Measurements from ENCODE around the gene THADA.

The THADA gene

GRCh38 chr2:43493954-43494353, 101.9 kb downstream of the THADA start:
- no peak for DNase-seq (ENCODE audit: low read depth)

DNA sequence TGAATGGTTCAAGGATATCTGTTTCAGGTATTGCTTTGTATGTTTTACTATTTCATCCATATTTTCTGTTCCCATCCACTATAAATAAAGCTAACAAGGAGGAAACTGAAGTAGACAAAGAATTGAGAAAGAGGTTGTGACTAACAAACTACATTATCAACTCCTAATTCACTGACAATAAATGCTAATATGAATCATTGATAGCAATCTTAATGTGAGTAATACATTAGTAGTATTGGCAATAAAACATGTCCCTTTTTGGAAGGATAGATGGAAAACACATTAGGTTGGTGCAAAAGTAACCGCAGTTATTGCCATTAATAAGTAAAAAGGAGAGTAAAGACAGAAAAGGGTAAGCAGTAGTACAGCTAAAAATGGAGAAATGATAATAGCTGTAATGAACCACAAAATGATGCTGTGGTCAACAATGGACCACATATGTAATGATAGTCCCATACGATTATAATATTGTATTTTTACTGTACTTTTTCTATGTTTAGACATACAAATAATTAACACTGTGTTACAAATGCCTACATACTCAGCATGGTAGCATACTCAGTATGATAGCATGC, 104.7 kb downstream of the THADA start:
- DNase-seq (ENCODE audit: low read depth) = peak; percentile 47

DNA sequence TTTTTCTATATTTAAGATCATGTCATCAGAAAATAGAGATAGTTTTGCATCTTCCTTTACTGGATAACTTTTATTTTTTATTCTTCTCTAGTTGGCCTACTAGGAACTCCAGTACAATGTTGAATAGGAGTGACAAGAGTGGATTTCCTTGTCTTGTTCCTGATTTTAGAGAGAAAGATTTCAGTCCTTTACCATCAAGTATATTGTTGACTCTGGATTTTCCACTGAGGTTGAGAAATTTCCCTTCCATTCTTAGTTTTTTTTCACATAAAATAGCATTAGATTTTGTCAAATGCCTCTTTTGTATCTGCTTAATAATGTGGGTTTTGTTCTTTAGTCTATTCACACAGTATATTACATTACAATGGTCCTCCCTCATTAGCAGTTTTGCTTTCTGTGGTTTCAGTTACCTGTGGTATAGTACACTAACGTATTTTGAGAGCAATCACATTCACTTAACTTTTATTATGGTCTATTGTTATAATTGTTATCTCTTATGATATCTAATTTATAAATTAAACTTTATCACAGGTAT, 105.5 kb downstream of the THADA start:
- DNase-seq (ENCODE audit: low read depth) = no peak

GRCh38 chr2:43488737-43489136, 107.1 kb downstream of the THADA start:
- DNase-seq (ENCODE audit: low read depth) = no peak

GRCh38 chr2:43486603-43487002, 109.2 kb downstream of the THADA start:
- DNase-seq (ENCODE audit: low read depth) = no peak

- DNase-seq (ENCODE audit: low read depth) = peak; percentile 83
Observed at GRCh38 chr2:43484323-43484930, 111.4 kb downstream of the THADA start.

DNA sequence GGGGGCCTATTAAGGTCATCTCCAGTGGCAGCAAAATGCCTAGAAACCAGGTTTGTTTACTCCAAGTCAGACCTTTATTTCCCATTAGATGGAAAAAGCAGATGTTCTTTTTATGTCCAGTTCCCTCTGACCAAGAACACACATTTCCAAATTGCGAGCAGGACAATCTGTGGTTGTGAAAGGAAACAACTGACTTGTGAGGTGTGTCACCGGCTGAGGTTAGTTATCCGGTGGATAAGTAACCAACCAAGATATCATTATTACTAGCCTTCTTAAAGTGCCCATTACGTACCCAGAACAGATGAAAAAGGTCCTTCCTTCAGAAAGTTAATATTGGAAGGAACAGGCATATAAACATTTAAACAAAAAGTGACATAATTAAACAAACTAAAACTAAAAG, 112.9 kb downstream of the THADA start:
- peak; percentile 50 for DNase-seq (ENCODE audit: low read depth)

- DNase-seq (ENCODE audit: low read depth) = no peak
Observed at GRCh38 chr2:43481927-43482542, 113.8 kb downstream of the THADA start.

DNA sequence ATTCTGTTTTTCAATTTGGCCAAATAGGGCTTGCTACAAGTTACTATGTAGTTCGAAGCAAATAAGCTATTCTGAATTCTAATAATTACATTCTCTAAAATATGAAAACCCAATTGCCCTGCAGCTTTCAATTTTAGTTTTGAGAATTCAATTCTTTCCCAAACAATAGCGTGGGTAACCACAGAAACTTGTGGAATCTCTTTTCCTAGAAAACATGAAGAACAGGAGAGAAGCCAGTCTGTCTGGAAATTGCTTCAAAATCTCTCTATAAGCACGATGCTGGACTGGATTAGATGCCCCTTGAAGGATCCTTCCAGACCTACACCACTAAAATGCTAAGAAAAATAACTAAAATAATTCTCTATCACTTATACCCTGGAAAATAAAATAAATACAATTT, 115.0 kb downstream of the THADA start:
- DNase-seq (ENCODE audit: low read depth) = no peak

DNA sequence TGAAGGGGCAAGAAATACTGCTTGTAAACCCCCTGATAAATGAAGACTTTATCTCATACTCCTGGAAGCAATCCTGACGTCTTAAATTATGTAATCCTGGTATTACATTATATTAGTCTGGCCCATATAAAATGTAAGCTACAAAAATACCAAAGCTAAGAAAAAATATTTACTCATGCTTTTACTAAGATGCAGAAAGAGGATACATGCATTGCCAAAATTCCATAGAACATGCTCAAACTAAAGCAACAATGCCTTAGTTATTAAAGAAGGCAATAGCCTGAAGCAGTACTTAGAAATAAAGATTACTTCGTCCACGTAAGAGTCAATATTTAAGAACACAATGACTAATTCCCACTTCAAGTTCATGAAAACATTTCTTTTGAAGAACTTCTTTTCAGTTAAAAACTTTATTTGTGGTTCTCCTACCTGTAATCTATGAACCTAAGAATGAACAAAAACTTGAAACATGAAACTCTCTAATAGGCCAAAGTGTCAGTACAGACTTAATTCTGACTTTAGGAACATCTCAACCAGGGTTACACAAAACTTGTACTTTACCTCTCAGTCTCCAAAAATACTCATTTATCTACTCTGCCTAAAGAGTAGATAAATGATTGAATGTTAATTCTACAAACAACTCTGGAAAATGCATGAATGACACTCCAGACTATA, 117.3 kb downstream of the THADA start:
- no peak for DNase-seq (ENCODE audit: low read depth)

DNA sequence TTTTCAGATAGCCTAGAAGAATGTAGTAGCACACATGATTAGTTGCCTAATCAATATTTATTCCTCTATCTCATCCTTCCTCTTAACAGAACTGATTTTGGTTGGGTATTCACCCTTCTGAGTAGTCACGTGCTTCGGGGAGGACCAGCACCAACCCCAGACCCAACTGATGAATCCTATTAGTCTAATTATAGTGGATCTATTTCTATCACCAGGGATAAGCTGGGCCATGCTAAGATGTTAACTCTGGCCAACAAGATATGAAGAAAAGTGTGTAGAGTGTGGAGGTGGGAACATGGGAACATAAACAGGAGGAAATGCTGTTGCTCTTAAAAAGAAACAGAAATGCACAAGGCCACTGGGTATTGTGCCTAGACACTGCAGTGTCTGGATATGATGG, 119.9 kb downstream of the THADA start:
- DNase-seq (ENCODE audit: low read depth) = no peak

DNA sequence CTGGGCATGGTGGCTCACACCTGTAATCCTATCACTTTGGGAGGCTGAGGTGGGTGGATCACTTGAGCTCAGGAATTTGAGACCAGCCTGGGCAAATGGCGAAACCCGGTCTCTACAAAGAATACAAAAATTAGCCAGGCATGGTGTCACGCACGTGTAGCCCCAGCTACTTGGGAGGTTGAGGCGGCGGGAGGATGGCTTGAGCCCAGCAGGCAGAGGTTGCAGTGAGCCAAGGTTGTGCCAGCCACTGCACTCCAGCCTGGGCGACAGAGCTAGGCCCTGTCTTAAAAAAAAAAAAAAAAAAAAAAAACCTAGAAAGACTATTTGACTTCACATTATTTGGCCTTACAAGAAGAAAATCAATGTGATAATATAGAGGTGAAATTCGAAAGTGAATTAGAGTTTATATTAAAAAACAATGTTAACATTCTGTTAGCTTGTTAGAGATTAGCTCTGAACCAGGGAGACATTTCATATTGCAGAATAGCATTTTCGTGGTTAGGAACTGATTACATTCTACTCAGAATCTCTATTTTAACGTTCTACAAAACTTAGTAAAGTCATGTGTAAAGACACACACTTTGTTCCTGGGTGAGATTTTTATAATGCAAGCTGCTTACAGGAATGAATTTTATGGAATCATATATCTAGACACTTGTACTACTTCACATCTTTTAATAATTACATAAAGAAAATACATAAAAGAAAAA, 120.5 kb downstream of the THADA start:
- DNase-seq (ENCODE audit: low read depth) = no peak

GRCh38 chr2:43474273-43474672, 121.6 kb downstream of the THADA start:
- DNase-seq (ENCODE audit: low read depth) = no peak

DNA sequence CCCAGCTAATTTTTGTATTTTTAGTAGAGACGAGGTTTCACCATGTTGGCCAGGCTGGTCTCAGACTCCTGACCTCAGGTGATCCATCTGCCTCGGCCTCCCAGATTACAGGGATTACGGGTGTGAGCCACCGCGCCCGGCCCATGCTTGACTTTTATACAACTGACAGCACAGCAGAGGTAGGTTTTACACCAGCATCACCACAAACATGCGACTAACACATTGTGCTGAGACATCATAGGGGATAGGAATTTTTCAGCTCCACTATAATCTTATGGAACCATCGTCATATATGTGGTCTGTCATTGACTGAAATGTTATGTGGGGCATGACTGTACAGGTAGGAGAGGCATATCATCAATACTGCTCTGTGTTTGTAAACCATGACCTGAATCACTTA, 122.1 kb downstream of the THADA start:
- DNase-seq (ENCODE audit: low read depth) = no peak

- peak; percentile 55 for DNase-seq (ENCODE audit: low read depth)
Observed at GRCh38 chr2:43472527-43473194, 123.2 kb downstream of the THADA start.

- no peak for DNase-seq (ENCODE audit: low read depth)
Observed at GRCh38 chr2:43469713-43470112, 126.1 kb downstream of the THADA start.

DNA sequence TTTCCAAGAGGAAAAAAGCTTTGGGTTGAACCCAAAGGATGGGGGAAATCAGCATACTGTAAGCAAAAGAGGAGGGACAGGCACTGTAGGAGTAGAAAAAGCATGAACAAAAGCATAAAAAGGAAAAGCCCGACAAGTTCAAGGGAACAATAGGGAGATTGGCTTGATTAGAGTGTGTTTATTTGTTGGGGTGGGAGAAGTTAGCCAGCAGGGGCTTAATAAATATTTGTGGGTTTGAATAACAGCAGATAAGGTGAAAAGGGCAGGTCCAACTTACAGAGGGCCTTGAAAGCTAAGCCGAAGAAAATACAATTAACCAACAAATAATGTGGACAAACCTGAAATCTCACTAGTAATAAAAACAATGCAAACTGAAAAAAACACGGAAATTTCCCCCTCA, 126.7 kb downstream of the THADA start:
- no peak for DNase-seq (ENCODE audit: low read depth)

GRCh38 chr2:43467891-43468290, 127.9 kb downstream of the THADA start:
- DNase-seq (ENCODE audit: low read depth) = peak; percentile 89

DNA sequence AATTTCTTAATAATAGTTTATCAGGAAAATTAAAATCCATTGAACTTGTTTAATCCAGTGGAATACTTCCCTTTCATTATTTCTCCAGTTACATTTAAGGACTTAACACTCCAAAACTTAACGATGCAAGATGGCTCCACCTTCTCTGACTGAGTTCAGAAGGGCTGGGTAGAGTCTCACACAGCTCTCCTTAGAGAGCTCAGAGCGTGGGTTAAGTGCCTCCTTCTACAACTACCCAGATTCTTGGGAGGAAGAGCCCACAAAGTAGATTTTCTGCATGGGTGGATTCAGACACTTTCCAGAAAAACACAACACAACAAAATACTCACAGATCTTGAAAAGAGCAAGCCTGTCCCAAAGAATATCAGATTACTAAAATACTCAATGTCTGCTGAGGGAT, 130.6 kb downstream of the THADA start:
- DNase-seq (ENCODE audit: low read depth) = no peak

GRCh38 chr2:43464590-43464989, 131.2 kb downstream of the THADA start:
- no peak for DNase-seq (ENCODE audit: low read depth)

DNA sequence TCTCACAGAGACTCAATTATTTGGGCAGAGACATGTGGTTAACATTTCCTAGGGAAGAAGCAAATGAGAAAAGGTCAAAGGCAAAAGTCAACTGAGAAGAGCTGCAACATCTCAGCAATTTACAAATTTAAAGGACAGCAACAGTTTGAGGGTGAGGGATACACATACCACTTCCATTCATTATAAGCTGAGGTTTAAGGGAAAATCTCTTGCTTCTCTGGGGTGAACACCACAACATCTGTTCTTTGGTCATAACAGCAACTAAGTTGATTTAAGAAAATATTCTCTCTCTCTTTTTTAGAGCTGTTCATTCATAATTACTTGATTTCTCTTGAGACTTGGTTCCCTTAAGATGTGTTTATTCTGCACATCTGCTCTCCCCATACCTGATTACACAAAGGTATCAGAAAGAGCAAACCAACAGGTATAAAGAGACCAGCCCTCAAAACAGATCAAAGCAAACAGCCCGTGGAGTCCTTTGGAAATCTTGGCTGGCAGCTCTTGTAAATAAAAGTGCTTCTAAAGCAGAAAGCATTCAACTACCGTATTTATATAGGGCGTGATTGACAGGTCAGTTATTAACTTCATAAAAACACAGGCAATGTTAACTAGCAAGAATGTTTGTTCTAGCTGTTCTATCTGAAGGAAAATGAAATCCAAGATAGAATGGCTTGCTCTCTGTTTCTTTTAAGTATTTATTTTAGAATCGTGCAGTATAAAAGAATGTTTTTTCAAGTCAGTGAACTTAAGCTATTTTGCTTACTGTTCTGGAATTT, 132.8 kb downstream of the THADA start:
- DNase-seq (ENCODE audit: low read depth) = no peak

All from ELR (cell line).